Gastroesophageal sphincter (tissue), 3 donors: ENCODE measurements around the gene MMP28.

ENCODE experiments used
- CTCF ChIP-seq, 4 experiments: fragments of 200-600 bp in 2 of 4; fragments of 450-650 bp in 2 of 4; sonication (generic) in 1 of 4; IDR thresholded peaks; one replicate each; pipeline ENCODE4 v1.5.1; 2017 to 2019; ENCODE audit warnings: antibody characterized with exemption in 4 of 4, mild to moderate bottlenecking in 2 of 4, moderate library complexity in 2 of 4
- POLR2A ChIP-seq, 2 donors: fragments of 450-650 bp; IDR thresholded peaks; one replicate each; pipeline ENCODE4 v1.6.1; 2017; ENCODE audit warnings: antibody characterized with exemption in 2 of 2, mild to moderate bottlenecking in 2 of 2, moderate library complexity in 1 of 2

GRCh38 chr17:35731239-35731916 lies 64.1 kb downstream of the MMP28 start, which contains the start of gene RASL10B:
- no peak for TF ChIP-seq CTCF (IDR thresholded peaks at IDR 0.05)
- TF ChIP-seq POLR2A (IDR thresholded peaks at IDR 0.05), result no peak
